ENCODE measurements around the gene CABLES1. TPM values are rescaled to one million over a fixed set of nuclear protein-coding genes. Genes with fewer than 3 reads are reported as not detected.
"Not testable (repeated sequence)": the region's sequence is repeated elsewhere in the genome, so short reads cannot be mapped to it uniquely, and the experiment has no call there.

CABLES1 gene
- total RNA-seq, 3 donors from 2014 or later: 8.1 to 13.0 (median 11.6) TPM

DNA sequence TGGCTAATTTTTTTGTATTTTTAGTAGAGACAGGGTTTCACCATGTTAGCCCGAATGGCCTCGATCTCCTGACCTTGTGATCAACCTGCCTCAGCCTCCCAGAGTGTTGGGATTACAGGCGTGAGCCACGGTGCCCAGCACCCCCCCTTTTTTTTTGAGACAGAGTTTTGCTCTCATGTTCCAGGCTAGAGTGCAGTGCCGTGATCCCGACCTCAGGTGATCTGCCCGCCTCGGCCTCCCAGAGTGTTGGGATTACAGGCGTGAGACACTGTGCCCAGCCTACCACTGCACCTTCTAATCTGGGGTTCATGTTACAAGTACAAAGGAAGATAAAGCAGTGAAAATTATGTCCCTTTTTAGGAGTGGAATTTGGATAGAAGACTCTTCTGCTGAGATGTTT is 41.5 kb upstream of the CABLES1 start:
- intact Hi-C loops (cut with DNase I, micrococcal nuclease): no loop called here
- Histone ChIP-seq H3K4me3 (no peak overlapping the region), H3K4me1 (ENCODE audit: low read depth) (no peaks in the 10 kb centered on the region), H3K36me3 (ENCODE audit: low read depth) (no peaks in the 10 kb centered on the region), H3K9me3 (no peaks in the 10 kb centered on the region)
- ATAC-seq: no peak
- DNase-seq: no peak
- TF ChIP-seq CTCF (IDR thresholded peaks at IDR 0.05): no peak

GRCh38 chr18:23094411-23095190 is 40.7 kb upstream of the CABLES1 start:
- Histone ChIP-seq H3K9me3 (no peaks in the 10 kb centered on the region), H3K36me3 (ENCODE audit: low read depth) (no peaks in the 10 kb centered on the region), H3K4me3 (no peak overlapping the region), H3K4me1 (ENCODE audit: low read depth) (peaks cover 6% of the 10 kb centered on the region)
- intact Hi-C loops (cut with DNase I, micrococcal nuclease): no loop called here
- TF ChIP-seq CTCF (IDR thresholded peaks at IDR 0.05): no peak
- no peak for ATAC-seq
- no peak for DNase-seq

DNA sequence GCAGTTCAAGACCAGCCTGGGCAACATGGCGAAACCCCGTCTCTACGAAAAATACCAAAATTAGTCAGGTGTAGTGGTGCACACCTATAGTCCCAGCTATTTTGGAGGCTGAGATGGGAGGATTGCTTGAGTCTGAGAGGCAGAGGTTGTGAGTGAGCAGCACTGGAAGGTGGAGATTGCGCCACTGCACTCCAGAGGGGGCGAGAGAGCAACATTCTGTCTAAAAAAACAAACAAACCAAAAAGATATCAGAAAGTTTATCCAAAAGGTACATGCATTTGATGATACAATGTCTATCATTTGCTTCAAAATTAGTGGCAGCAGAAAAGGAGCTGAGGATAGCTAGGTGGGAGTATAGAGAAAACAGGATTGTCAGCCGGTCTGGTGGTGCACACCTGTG is 39.8 kb upstream of the CABLES1 start:
- intact Hi-C loops (cut with DNase I, micrococcal nuclease): no loop called here
- no peak for DNase-seq
- Histone ChIP-seq H3K4me3 (no peak overlapping the region), H3K36me3 (ENCODE audit: low read depth) (no peaks in the 10 kb centered on the region), H3K4me1 (ENCODE audit: low read depth) (peaks cover 9% of the 10 kb centered on the region), H3K9me3 (no peaks in the 10 kb centered on the region)
- no peak for ATAC-seq
- TF ChIP-seq CTCF (IDR thresholded peaks at IDR 0.05): no peak

DNA sequence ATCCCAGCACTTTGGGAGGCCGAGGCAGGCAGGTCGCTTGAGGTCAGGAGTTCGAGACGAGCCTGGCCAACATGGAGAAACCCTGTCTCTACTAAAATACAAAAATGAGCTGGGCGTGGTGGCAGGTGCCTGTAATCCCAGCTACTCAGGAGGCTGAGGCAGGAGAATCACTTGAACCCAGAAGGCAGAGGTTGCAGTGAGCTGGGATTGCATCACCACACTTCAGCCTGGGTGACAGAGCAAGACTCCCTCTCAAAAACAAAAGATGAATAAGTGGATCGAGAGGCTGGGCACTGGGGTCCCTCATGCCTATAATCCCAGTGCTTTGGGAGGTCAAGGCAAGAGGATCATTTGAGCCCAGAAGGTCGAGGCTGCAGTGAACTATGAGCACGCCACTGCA is 38.3 kb upstream of the CABLES1 start:
- ATAC-seq; H3K4me3 ChIP-seq; intact Hi-C loops (cut with DNase I, micrococcal nuclease); DNase-seq; H3K36me3 ChIP-seq (ENCODE audit: low read depth); H3K9me3 ChIP-seq: not testable (repeated sequence)
- H3K4me1 ChIP-seq (ENCODE audit: low read depth): peaks cover 12% of the 10 kb centered on the region

DNA sequence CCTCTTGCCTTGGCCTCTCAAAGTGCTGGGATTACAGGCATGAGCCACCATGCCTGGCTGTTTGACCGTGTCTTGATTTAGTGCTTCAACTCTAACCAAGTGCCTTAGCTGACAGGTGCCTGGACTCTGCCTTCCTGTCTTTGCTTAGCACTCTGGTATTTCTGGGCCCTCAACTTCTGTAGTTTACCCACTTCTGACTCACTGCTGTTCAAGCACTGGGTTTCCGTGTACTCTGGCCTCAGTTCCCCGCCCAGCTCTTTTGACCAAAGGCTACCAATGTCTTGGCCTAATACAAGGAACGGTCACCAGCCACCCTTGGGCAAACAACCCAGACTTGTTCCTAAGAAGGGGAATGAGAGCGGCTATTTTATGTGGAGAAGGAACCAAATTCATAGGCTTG is 35.7 kb upstream of the CABLES1 start:
- Histone ChIP-seq H3K4me1 (ENCODE audit: low read depth) (peaks cover 12% of the 10 kb centered on the region), H3K4me3 (no peak overlapping the region), H3K9me3 (no peaks in the 10 kb centered on the region), H3K36me3 (ENCODE audit: low read depth) (no peaks in the 10 kb centered on the region)
- intact Hi-C loops (cut with DNase I, micrococcal nuclease): no loop called here
- DNase-seq: peak; percentile 60 to 75 (median 69)
- peak; percentile 94 for ATAC-seq
- TF ChIP-seq CTCF (IDR thresholded peaks at IDR 0.05): no peak

GRCh38 chr18:23101861-23102432 is 33.3 kb upstream of the CABLES1 start:
- DNase-seq: peak in 1 of 3 donors; percentile 80
- no peaks in the 10 kb centered on the region for H3K9me3 ChIP-seq
- H3K36me3 ChIP-seq (ENCODE audit: low read depth): no peaks in the 10 kb centered on the region
- H3K4me3 ChIP-seq: no peak overlapping the region
- ATAC-seq: peak; percentile 73
- intact Hi-C loops (cut with DNase I, micrococcal nuclease): no loop called here
- H3K4me1 ChIP-seq (ENCODE audit: low read depth): peaks cover 27% of the 10 kb centered on the region
- no peak for TF ChIP-seq CTCF (IDR thresholded peaks at IDR 0.05)
